HepG2 (cell line): ENCODE results near the gene TNFRSF18. TPM values are rescaled to one million over a fixed set of nuclear protein-coding genes. Genes with fewer than 3 reads are reported as not detected.

Source experiments
- DPF2 ChIP-seq: sonication (generic); formaldehyde crosslinking; IDR thresholded peaks from 2 replicates; pipeline ENCODE4 v1.4.0; 2020; ENCODE audit warnings: mild to moderate bottlenecking, low read depth, missing genetic modification reagents, borderline replicate concordance
- HNRNPL ChIP-seq: fragments of 200-400 bp; formaldehyde crosslinking; IDR thresholded peaks from 2 replicates; pipeline ENCODE4 v1.6.1; 2017; ENCODE audit warnings: mild to moderate bottlenecking, low read depth, low read length
- MIXL1 ChIP-seq: IDR thresholded peaks from 2 replicates; pipeline ENCODE4 v1.6.1; 2016
- NONO ChIP-seq, 2 experiments: fragments of 450-650 bp in 1 of 2; sonication (generic) in 1 of 2; formaldehyde crosslinking in 1 of 2; IDR thresholded peaks in 1 of 2; conservative IDR thresholded peaks in 1 of 2; 2 replicates each; pipeline versions ENCODE4 v1.6.1 to v1.8.0; 2017 to 2022; ENCODE audit warnings: mild to moderate bottlenecking in 1 of 2, missing genetic modification reagents in 1 of 2, moderate library complexity in 1 of 2
- RXRB ChIP-seq: IDR thresholded peaks from 2 replicates; pipeline ENCODE4 v1.6.1; 2016; ENCODE audit warnings: borderline replicate concordance, missing genetic modification reagents, missing compliant biosample characterization
- SAFB2 ChIP-seq: sonication (generic); formaldehyde crosslinking; IDR thresholded peaks from 2 replicates; pipeline ENCODE4 v1.5.1; 2020; ENCODE audit warnings: missing genetic modification reagents, low read depth, mild to moderate bottlenecking, borderline replicate concordance
- THAP11 ChIP-seq: IDR thresholded peaks from 2 replicates; pipeline ENCODE4 v1.6.1; 2016; ENCODE audit warnings: missing biosample characterization, missing genetic modification reagents
- ZGPAT ChIP-seq: IDR thresholded peaks from 2 replicates; pipeline ENCODE4 v1.6.1; 2016; ENCODE audit warnings: mild to moderate bottlenecking
- ZNF224 ChIP-seq: sonication (generic); formaldehyde crosslinking; IDR thresholded peaks from 2 replicates; pipeline ENCODE4 v1.5.0; 2020; ENCODE audit warnings: mild to moderate bottlenecking, missing genetic modification reagents
- ZNF484 ChIP-seq: sonication (generic); formaldehyde crosslinking; IDR thresholded peaks from 2 replicates; pipeline ENCODE4 v1.5.1; 2020; ENCODE audit warnings: mild to moderate bottlenecking, low read depth, missing genetic modification reagents, borderline replicate concordance
- ZNF580 ChIP-seq: IDR thresholded peaks from 2 replicates; pipeline ENCODE4 v1.6.1; 2016; ENCODE audit warnings: low read depth, borderline replicate concordance
- ZNF720 ChIP-seq: sonication (generic); formaldehyde crosslinking; IDR thresholded peaks from 2 replicates; pipeline ENCODE4 v1.4.0; 2020; ENCODE audit warnings: missing genetic modification reagents
- ZNF768 ChIP-seq: sonication (generic); formaldehyde crosslinking; IDR thresholded peaks from 2 replicates; pipeline ENCODE4 v1.4.0; 2020; ENCODE audit warnings: missing genetic modification reagents
- ZNF772 ChIP-seq: sonication (generic); formaldehyde crosslinking; IDR thresholded peaks from 2 replicates; pipeline ENCODE4 v1.5.0; 2020; ENCODE audit warnings: mild to moderate bottlenecking, missing genetic modification reagents
- polyA plus RNA-seq, 8 experiments: library from polyadenylated mRNA; depleted of rRNA in 3 of 8; stranded (reverse) in 7 of 8; unstranded in 1 of 8; fragments of >200 nt; fragmentation: Illumina TruSeq in 4 of 8; extraction: Trizol in 4 of 8; gene quantifications; 2 replicates each; pipeline versions ENCODE4 v1.2.1 to v1.2.3, GENCODE V29; 2011 to 2016; ENCODE audit warnings: low read depth in 4 of 8, missing spikeins in 1 of 8, mixed read lengths in 1 of 8; ENCODE audit not compliant: insufficient read depth in 1 of 8
- total RNA-seq, 5 experiments: library from RNA; depleted of rRNA; stranded (reverse); fragments of >200 nt; fragmentation: Illumina TruSeq; extraction: Trizol; gene quantifications; 2 replicates each; pipeline ENCODE4 v1.2.3, GENCODE V29; 2016; ENCODE audit warnings: low read depth in 1 of 5
- TF ChIP-seq, protein P1 (sequence below): sonication (generic); formaldehyde crosslinking; IDR thresholded peaks from 2 replicates; pipeline ENCODE4 v1.4.0; 2020; ENCODE audit warnings: missing genetic modification reagents, borderline replicate concordance
- TF ChIP-seq, protein P2 (sequence below): sonication (generic); formaldehyde crosslinking; IDR thresholded peaks from 2 replicates; pipeline ENCODE4 v1.5.0; 2020; ENCODE audit warnings: missing genetic modification reagents

TNFRSF18 gene
- total and polyA plus RNA-seq, 2 of the 13 experiments (the other 11 are each of a cell fraction or from before 2014, with no cell fraction given) = not detected

GRCh38 chr1:1236176-1236763 lies 29.9 kb upstream of the TNFRSF18 start (continued):
- TF ChIP-seq, protein P1, sequence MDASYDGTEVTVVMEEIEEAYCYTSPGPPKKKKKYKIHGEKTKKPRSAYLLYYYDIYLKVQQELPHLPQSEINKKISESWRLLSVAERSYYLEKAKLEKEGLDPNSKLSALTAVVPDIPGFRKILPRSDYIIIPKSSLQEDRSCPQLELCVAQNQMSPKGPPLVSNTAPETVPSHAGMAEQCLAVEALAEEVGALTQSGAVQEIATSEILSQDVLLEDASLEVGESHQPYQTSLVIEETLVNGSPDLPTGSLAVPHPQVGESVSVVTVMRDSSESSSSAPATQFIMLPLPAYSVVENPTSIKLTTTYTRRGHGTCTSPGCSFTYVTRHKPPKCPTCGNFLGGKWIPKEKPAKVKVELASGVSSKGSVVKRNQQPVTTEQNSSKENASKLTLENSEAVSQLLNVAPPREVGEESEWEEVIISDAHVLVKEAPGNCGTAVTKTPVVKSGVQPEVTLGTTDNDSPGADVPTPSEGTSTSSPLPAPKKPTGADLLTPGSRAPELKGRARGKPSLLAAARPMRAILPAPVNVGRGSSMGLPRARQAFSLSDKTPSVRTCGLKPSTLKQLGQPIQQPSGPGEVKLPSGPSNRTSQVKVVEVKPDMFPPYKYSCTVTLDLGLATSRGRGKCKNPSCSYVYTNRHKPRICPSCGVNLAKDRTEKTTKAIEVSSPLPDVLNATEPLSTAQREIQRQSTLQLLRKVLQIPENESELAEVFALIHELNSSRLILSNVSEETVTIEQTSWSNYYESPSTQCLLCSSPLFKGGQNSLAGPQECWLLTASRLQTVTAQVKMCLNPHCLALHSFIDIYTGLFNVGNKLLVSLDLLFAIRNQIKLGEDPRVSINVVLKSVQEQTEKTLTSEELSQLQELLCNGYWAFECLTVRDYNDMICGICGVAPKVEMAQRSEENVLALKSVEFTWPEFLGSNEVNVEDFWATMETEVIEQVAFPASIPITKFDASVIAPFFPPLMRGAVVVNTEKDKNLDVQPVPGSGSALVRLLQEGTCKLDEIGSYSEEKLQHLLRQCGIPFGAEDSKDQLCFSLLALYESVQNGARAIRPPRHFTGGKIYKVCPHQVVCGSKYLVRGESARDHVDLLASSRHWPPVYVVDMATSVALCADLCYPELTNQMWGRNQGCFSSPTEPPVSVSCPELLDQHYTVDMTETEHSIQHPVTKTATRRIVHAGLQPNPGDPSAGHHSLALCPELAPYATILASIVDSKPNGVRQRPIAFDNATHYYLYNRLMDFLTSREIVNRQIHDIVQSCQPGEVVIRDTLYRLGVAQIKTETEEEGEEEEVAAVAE = no peak
- TF ChIP-seq RXRB = no peak
- TF ChIP-seq ZNF580 = no peak
- peak; percentile 57; the same call in 1 of the 2 replicates for TF ChIP-seq SAFB2 (CRISPR knock-in tag)
- TF ChIP-seq HNRNPL = peak; percentile 63; the same call in 1 of the 2 replicates
- no peak for TF ChIP-seq NONO (IDR thresholded peaks at IDR 0.05)
- peak; percentile 66; the same call in 1 of the 2 replicates for TF ChIP-seq NONO (CRISPR knock-in tag; conservative IDR thresholded peaks at IDR 0.05)
- TF ChIP-seq, protein P2, sequence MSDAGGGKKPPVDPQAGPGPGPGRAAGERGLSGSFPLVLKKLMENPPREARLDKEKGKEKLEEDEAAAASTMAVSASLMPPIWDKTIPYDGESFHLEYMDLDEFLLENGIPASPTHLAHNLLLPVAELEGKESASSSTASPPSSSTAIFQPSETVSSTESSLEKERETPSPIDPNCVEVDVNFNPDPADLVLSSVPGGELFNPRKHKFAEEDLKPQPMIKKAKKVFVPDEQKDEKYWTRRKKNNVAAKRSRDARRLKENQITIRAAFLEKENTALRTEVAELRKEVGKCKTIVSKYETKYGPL (CRISPR knock-in tag) = no peak
- no peak for TF ChIP-seq ZNF720 (CRISPR knock-in tag)
- 0 out of 2 replicates have a peak, but pooled peaks have one; percentile 8 for TF ChIP-seq ZNF768
- TF ChIP-seq THAP11 (CRISPR knock-in tag) = no peak
- no peak for TF ChIP-seq ZNF772
- TF ChIP-seq ZNF484 (CRISPR knock-in tag) = no peak
- TF ChIP-seq ZNF224 (CRISPR knock-in tag) = no peak
- no peak for TF ChIP-seq DPF2 (CRISPR knock-in tag)
- TF ChIP-seq ZGPAT (CRISPR knock-in tag) = no peak
- TF ChIP-seq MIXL1 (CRISPR knock-in tag) = no peak
